ENCODE results near the gene TTC9. TPM values are rescaled to one million over a fixed set of nuclear protein-coding genes. Genes with fewer than 3 reads are reported as not detected.

The TTC9 gene
- polyA plus RNA-seq, 1 donor = 1.9 TPM

GRCh38 chr14:70643967-70644366, 2.3 kb downstream of the TTC9 start:
- WGBS (ENCODE audit: insufficient coverage, low lambda C conversion rate) = no CpG with 5 or more reads among the region's 5 CpGs
- no peaks in the 10 kb centered on the region for H3K36me3 ChIP-seq (ENCODE audit: control insufficient read depth, insufficient read depth, low read length)
- no peak for DNase-seq
- H3K9me3 ChIP-seq (ENCODE audit: control insufficient read depth, low read depth, low read length) = no peaks in the 10 kb centered on the region
- H3K27ac ChIP-seq (ENCODE audit: low read length) = no peak overlapping the region
- no peaks in the 10 kb centered on the region for H3K4me1 ChIP-seq (ENCODE audit: control insufficient read depth, insufficient read depth, low read length)
- H3K27me3 ChIP-seq (ENCODE audit: control insufficient read depth, insufficient read depth, low read length) = peaks cover 38% of the 10 kb centered on the region
- no peak overlapping the region for H3K4me3 ChIP-seq (ENCODE audit: low read length)

GRCh38 chr14:70645892-70646291, 4.2 kb downstream of the TTC9 start:
- Histone ChIP-seq H3K27ac (ENCODE audit: low read length) (no peak overlapping the region), H3K36me3 (ENCODE audit: control insufficient read depth, insufficient read depth, low read length) (no peaks in the 10 kb centered on the region), H3K27me3 (ENCODE audit: control insufficient read depth, insufficient read depth, low read length) (peaks cover 28% of the 10 kb centered on the region), H3K9me3 (ENCODE audit: control insufficient read depth, low read depth, low read length) (no peaks in the 10 kb centered on the region), H3K4me3 (ENCODE audit: low read length) (no peak overlapping the region), H3K4me1 (ENCODE audit: control insufficient read depth, insufficient read depth, low read length) (no peaks in the 10 kb centered on the region)
- no peak for DNase-seq
- no CpG with 5 or more reads among the region's 6 CpGs for WGBS (ENCODE audit: insufficient coverage, low lambda C conversion rate)

- Histone ChIP-seq H3K9me3 (ENCODE audit: control insufficient read depth, low read depth, low read length) (no peaks in the 10 kb centered on the region), H3K4me3 (ENCODE audit: low read length) (no peak overlapping the region), H3K4me1 (ENCODE audit: control insufficient read depth, insufficient read depth, low read length) (no peaks in the 10 kb centered on the region), H3K27ac (ENCODE audit: low read length) (no peak overlapping the region), H3K27me3 (ENCODE audit: control insufficient read depth, insufficient read depth, low read length) (peaks cover 22% of the 10 kb centered on the region), H3K36me3 (ENCODE audit: control insufficient read depth, insufficient read depth, low read length) (no peaks in the 10 kb centered on the region)
- no peak for DNase-seq
- no CpG with 5 or more reads among the region's 2 CpGs for WGBS (ENCODE audit: insufficient coverage, low lambda C conversion rate)
Measured at GRCh38 chr14:70646705-70647104, 5.0 kb downstream of the TTC9 start.

GRCh38 chr14:70648346-70648745, 6.6 kb downstream of the TTC9 start:
- Histone ChIP-seq H3K4me1 (ENCODE audit: control insufficient read depth, insufficient read depth, low read length) (no peaks in the 10 kb centered on the region), H3K27me3 (ENCODE audit: control insufficient read depth, insufficient read depth, low read length) (peaks cover 10% of the 10 kb centered on the region), H3K36me3 (ENCODE audit: control insufficient read depth, insufficient read depth, low read length) (no peaks in the 10 kb centered on the region), H3K9me3 (ENCODE audit: control insufficient read depth, low read depth, low read length) (no peaks in the 10 kb centered on the region), H3K4me3 (ENCODE audit: low read length) (no peak overlapping the region), H3K27ac (ENCODE audit: low read length) (no peak overlapping the region)
- DNase-seq = no peak

GRCh38 chr14:70649803-70650202, 8.1 kb downstream of the TTC9 start:
- no peak for DNase-seq
- no peaks in the 10 kb centered on the region for H3K27me3 ChIP-seq (ENCODE audit: control insufficient read depth, insufficient read depth, low read length)
- H3K27ac ChIP-seq (ENCODE audit: low read length) = no peak overlapping the region
- no peaks in the 10 kb centered on the region for H3K36me3 ChIP-seq (ENCODE audit: control insufficient read depth, insufficient read depth, low read length)
- H3K4me1 ChIP-seq (ENCODE audit: control insufficient read depth, insufficient read depth, low read length) = no peaks in the 10 kb centered on the region
- H3K9me3 ChIP-seq (ENCODE audit: control insufficient read depth, low read depth, low read length) = no peaks in the 10 kb centered on the region
- no peak overlapping the region for H3K4me3 ChIP-seq (ENCODE audit: low read length)
- no CpG with 5 or more reads among the region's 4 CpGs for WGBS (ENCODE audit: insufficient coverage, low lambda C conversion rate)

- Histone ChIP-seq H3K36me3 (ENCODE audit: control insufficient read depth, insufficient read depth, low read length) (no peaks in the 10 kb centered on the region), H3K4me1 (ENCODE audit: control insufficient read depth, insufficient read depth, low read length) (no peaks in the 10 kb centered on the region), H3K27me3 (ENCODE audit: control insufficient read depth, insufficient read depth, low read length) (no peaks in the 10 kb centered on the region), H3K9me3 (ENCODE audit: control insufficient read depth, low read depth, low read length) (no peaks in the 10 kb centered on the region), H3K27ac (ENCODE audit: low read length) (no peak overlapping the region), H3K4me3 (ENCODE audit: low read length) (no peak overlapping the region)
- no peak for DNase-seq
- no CpG with 5 or more reads among the region's 5 CpGs for WGBS (ENCODE audit: insufficient coverage, low lambda C conversion rate)
Measured at GRCh38 chr14:70651522-70651921, 9.8 kb downstream of the TTC9 start.

GRCh38 chr14:70652871-70653270, 11.2 kb downstream of the TTC9 start:
- no peaks in the 10 kb centered on the region for H3K9me3 ChIP-seq (ENCODE audit: control insufficient read depth, low read depth, low read length)
- H3K4me3 ChIP-seq (ENCODE audit: low read length) = no peak overlapping the region
- no peaks in the 10 kb centered on the region for H3K27me3 ChIP-seq (ENCODE audit: control insufficient read depth, insufficient read depth, low read length)
- H3K36me3 ChIP-seq (ENCODE audit: control insufficient read depth, insufficient read depth, low read length) = no peaks in the 10 kb centered on the region
- no peak for DNase-seq
- no peaks in the 10 kb centered on the region for H3K4me1 ChIP-seq (ENCODE audit: control insufficient read depth, insufficient read depth, low read length)
- H3K27ac ChIP-seq (ENCODE audit: low read length) = no peak overlapping the region

- Histone ChIP-seq H3K27ac (ENCODE audit: low read length) (no peak overlapping the region), H3K4me3 (ENCODE audit: low read length) (no peak overlapping the region), H3K27me3 (ENCODE audit: control insufficient read depth, insufficient read depth, low read length) (no peaks in the 10 kb centered on the region), H3K9me3 (ENCODE audit: control insufficient read depth, low read depth, low read length) (no peaks in the 10 kb centered on the region), H3K4me1 (ENCODE audit: control insufficient read depth, insufficient read depth, low read length) (no peaks in the 10 kb centered on the region), H3K36me3 (ENCODE audit: control insufficient read depth, insufficient read depth, low read length) (no peaks in the 10 kb centered on the region)
- DNase-seq = no peak
- 100% methylated on average over 1 of the region's 3 CpGs for WGBS (ENCODE audit: insufficient coverage, low lambda C conversion rate)
Measured at GRCh38 chr14:70653662-70654061, 11.9 kb downstream of the TTC9 start.

- H3K27ac ChIP-seq (ENCODE audit: low read length) = no peak overlapping the region
- 96% methylated on average over 3 of the region's 6 CpGs for WGBS (ENCODE audit: insufficient coverage, low lambda C conversion rate)
- DNase-seq = no peak
Measured at GRCh38 chr14:70654632-70655031, 12.9 kb downstream of the TTC9 start.

GRCh38 chr14:70655110-70655826, 13.6 kb downstream of the TTC9 start:
- Histone ChIP-seq H3K27me3 (ENCODE audit: control insufficient read depth, insufficient read depth, low read length) (no peaks in the 10 kb centered on the region), H3K4me1 (ENCODE audit: control insufficient read depth, insufficient read depth, low read length) (no peaks in the 10 kb centered on the region), H3K27ac (ENCODE audit: low read length) (no peak overlapping the region), H3K4me3 (ENCODE audit: low read length) (no peak overlapping the region), H3K9me3 (ENCODE audit: control insufficient read depth, low read depth, low read length) (no peaks in the 10 kb centered on the region), H3K36me3 (ENCODE audit: control insufficient read depth, insufficient read depth, low read length) (no peaks in the 10 kb centered on the region)
- WGBS (ENCODE audit: insufficient coverage, low lambda C conversion rate) = 97% methylated on average over 8 of the region's 19 CpGs
- DNase-seq = peak in 1 of 2 donors; percentile 20

More at GRCh38 chr14:70654632-70655031, 12.9 kb downstream of the TTC9 start:
- Histone ChIP-seq H3K9me3 (ENCODE audit: control insufficient read depth, low read depth, low read length) (no peaks in the 10 kb centered on the region), H3K36me3 (ENCODE audit: control insufficient read depth, insufficient read depth, low read length) (no peaks in the 10 kb centered on the region), H3K4me3 (ENCODE audit: low read length) (no peak overlapping the region), H3K27me3 (ENCODE audit: control insufficient read depth, insufficient read depth, low read length) (no peaks in the 10 kb centered on the region), H3K4me1 (ENCODE audit: control insufficient read depth, insufficient read depth, low read length) (no peaks in the 10 kb centered on the region)

- H3K27ac ChIP-seq (ENCODE audit: low read length) = no peak overlapping the region
- H3K4me1 ChIP-seq (ENCODE audit: control insufficient read depth, insufficient read depth, low read length) = no peaks in the 10 kb centered on the region
- H3K4me3 ChIP-seq (ENCODE audit: low read length) = no peak overlapping the region
- H3K9me3 ChIP-seq (ENCODE audit: control insufficient read depth, low read depth, low read length) = no peaks in the 10 kb centered on the region
- H3K36me3 ChIP-seq (ENCODE audit: control insufficient read depth, insufficient read depth, low read length) = no peaks in the 10 kb centered on the region
- WGBS (ENCODE audit: insufficient coverage, low lambda C conversion rate) = no CpG with 5 or more reads among the region's 4 CpGs
- DNase-seq = no peak
- H3K27me3 ChIP-seq (ENCODE audit: control insufficient read depth, insufficient read depth, low read length) = no peaks in the 10 kb centered on the region
Measured at GRCh38 chr14:70658899-70659298, 17.2 kb downstream of the TTC9 start.

Measured in large intestine (tissue), 3 donors.